Renal cortical epithelial cell (primary cell): ENCODE results near the gene ZNF649. TPM values are rescaled to one million over a fixed set of nuclear protein-coding genes. Genes with fewer than 3 reads are reported as not detected.
A peak's percentile ranks its signal among the peaks of the same experiment; 100 is the strongest.
"Not testable (repeated sequence)": the region's sequence is repeated elsewhere in the genome, so short reads cannot be mapped to it uniquely, and the experiment has no call there.

Experiments
- DNase-seq: peaks from one replicate; pipeline ENCODE4 v3.0.0-alpha.2; 2011; ENCODE audit warnings: low read depth
- total RNA-seq: library from RNA; depleted of rRNA; stranded (reverse); fragments of >200 nt; gene quantifications from 2 replicates; pipeline ENCODE4 v1.2.3, GENCODE V29; 2014

The ZNF649 gene
- total RNA-seq: 10.9 and 14.9 TPM in 2 replicates

DNA sequence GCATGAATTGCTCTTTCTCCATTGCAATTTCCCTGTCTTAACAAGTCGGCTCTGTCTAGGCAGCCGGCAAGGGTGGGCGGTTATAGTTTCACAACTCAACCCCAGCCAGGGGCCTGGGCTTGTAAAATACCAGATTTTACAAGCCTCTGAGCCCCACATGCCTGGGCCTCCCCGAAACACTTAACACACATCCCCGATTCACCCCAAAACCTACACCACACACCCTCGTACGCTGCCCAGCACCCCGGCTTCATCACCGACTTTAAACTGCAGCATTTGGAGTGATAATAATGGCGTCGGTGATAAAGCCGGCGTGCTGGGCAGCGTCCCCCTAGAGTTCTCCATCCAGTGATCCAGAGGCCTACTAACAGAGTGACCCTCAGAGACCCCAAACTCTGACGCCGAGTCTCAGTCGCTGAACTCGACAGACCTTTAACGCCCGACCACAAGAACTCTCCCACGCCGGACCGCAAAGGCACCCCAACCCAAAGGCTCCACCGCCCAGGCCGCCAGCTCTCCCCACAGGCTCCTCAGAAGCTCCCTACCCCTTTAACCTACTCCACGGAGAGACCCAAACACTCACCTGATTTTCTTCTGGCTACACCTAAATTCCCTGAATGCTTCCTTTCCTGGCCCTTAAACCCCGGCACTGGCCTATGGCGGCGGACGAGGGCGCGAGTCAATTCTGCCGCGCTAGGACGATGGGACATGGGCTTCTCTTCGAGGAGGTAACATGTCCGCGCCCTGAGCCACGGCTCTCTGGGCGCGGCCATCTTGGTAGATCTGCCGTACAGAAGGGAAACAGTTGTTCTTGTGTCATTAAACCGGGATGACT is at the start of gene ZNF649:
TSS of gene ZNF649 (minus strand) at position 687 of the 835 bp plus-strand sequence. CDS start 4,910 bp downstream, outside the sequence.
- peak; percentile 71 for DNase-seq

GRCh38 chr19:51948975-51949374 is 44.2 kb upstream of the ZNF649 start:
- no peak for DNase-seq

- DNase-seq: no peak
Observed at GRCh38 chr19:51946602-51947001, 41.8 kb upstream of the ZNF649 start.

DNA sequence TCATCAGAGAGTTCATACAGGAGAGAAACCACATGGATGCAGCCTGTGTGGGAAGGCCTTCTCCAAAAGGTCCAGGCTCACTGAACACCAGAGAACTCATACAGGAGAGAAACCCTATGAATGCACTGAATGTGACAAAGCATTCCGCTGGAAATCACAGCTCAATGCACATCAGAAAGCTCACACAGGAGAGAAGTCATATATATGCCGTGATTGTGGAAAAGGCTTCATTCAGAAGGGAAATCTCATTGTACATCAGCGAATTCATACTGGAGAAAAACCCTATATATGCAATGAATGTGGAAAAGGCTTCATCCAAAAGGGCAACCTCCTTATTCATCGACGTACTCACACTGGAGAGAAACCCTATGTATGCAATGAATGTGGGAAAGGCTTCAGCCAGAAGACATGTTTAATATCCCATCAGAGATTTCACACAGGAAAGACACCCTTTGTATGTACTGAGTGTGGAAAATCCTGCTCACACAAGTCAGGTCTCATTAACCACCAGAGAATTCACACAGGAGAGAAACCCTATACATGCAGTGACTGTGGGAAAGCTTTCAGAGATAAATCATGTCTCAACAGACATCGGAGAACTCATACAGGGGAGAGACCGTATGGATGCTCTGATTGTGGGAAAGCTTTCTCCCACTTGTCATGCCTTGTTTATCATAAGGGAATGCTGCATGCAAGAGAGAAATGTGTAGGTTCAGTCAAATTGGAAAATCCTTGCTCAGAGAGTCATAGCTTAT is 40.2 kb upstream of the ZNF649 start:
- DNase-seq: no peak

- no peak for DNase-seq
Observed at GRCh38 chr19:51938936-51939335, 34.1 kb upstream of the ZNF649 start.

DNA sequence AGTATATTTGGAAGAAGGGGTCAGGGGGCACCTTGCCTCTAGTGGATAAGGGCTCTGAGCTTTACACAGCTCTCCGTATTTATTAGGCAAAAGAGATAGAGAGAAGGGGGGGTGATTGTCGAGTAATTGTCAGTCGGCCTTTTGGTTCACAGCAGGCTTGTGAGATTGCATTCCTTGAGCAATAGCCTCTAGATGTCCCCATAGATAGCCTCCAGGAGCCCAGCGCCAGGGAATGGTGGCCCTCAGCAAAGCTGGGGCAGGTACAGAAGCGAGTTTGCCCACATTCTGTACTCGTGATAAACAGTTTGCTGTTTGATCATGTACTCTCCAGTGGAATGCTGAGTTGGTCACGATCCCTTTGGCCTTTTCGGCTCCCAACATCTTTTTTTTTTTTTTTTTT is 27.1 kb upstream of the ZNF649 start:
- DNase-seq: no peak

DNA sequence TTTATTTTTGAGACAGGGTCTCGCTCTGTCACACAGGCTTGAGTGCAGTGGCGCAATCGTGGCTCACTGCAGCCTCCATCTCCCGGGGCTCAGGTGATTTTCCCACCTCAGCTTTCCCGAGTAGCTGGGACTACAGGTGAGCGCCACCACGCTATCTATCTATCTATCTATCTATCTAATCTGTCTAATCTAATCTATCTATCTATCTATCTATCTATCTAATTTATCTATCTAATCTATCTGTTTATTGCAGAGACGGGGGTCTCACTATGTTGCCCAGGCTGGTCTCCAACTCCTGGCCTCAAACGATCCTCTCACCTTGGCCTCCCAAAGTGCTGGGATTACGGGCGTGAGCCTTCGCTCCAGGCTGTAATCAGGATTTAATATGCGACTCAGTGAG is 23.0 kb upstream of the ZNF649 start:
- no peak for DNase-seq

GRCh38 chr19:51926784-51927741 is 22.2 kb upstream of the ZNF649 start, which contains the start of gene ZNF613:
Gene ZNF613 (plus strand): TSS chr19:51927472. CDS start chr19:51936221, 8,749 bp downstream.
- peak; percentile 91 for DNase-seq

- no peak for DNase-seq
Observed at GRCh38 chr19:51926426-51926783, 21.6 kb upstream of the ZNF649 start.

DNA sequence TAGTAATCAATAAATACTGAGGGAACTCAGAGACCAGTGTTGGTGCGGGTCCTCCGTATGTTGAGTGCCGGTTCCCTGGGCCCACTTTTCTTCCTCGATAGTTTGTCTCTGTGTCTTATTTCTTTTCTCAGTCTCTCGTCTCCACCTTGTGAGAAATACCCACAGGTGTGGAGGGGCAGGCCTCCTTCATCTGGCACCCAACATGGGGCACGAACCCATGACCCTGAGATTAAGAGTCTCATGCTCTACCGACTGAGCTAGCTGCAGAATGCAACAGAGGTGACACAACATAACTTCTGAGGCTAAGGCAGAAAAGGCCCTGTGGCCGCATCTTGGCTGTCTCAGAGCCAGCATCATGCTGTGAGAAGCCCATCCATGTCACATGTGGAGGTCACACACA is 17.1 kb upstream of the ZNF649 start:
- no peak for DNase-seq

GRCh38 chr19:51919606-51920005 is 14.8 kb upstream of the ZNF649 start:
- no peak for DNase-seq

GRCh38 chr19:51916167-51916566 is 11.3 kb upstream of the ZNF649 start:
- DNase-seq: no peak

- no peak for DNase-seq
Observed at GRCh38 chr19:51915324-51915867, 10.6 kb upstream of the ZNF649 start.

GRCh38 chr19:51907981-51908380 is 3.2 kb upstream of the ZNF649 start:
- DNase-seq: not testable (repeated sequence)

GRCh38 chr19:51906108-51906507 is 1.3 kb upstream of the ZNF649 start:
- not testable (repeated sequence) for DNase-seq

- not testable (repeated sequence) for DNase-seq
Observed at GRCh38 chr19:51905639-51906038, 822 bp upstream of the ZNF649 start.

DNA sequence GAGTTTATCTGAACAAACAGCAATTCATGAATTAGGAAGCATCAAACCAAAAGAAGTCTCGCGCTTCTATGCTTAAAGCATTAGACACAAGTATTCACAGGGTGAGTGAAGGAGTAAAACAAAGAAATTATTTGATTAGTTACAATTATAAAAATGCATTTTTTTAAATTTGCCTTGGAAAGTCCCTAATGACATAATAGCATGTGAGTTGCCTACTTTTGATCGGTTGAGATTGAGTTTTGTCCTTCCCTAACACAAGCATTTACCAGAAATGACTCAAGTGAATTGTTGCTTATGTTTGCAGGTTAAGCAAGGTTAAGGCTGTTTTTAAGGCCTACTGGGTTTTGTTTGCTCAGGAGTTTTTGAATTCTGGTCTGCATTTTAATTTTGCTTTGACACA is 389 bp upstream of the ZNF649 start:
- DNase-seq: no peak

DNA sequence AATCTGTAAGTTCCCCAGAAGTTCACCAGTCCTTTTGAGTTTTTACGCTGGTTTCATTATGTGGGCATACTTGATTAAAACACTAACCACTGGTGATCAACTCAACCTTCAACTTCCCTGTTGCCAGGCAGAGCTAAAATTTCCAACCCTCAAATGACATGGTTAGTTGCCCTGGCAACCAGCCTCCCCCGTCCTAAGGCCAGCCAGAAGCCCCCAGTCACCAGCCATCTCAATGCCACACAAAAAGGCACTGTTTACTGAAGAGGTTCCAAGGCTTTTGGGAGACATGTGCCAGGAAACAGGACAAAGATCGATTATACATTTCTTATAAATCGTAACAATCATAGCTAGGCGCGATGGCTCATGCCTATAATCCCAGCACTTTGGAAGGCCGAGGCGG is 1.6 kb downstream of the ZNF649 start:
- DNase-seq: no peak

DNA sequence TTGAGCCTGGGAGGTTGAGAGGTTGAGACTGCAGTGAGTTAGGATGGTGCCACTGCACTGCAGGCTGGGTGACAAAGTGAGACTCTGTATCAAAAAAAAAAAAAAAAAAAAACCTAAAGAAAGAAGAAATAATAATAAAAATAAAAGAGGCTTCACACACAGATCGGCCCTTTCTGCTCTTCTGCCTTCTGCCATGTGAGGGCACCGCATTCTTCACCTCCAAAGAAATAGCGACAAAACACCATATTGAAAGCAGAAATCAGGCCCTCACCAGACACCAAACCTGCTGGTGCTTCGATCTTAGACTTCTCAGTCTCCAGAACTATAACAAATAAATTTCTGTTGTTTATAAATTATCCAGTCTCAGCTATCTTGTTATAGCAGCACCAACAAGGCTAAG is 3.0 kb downstream of the ZNF649 start:
- DNase-seq: no peak

DNA sequence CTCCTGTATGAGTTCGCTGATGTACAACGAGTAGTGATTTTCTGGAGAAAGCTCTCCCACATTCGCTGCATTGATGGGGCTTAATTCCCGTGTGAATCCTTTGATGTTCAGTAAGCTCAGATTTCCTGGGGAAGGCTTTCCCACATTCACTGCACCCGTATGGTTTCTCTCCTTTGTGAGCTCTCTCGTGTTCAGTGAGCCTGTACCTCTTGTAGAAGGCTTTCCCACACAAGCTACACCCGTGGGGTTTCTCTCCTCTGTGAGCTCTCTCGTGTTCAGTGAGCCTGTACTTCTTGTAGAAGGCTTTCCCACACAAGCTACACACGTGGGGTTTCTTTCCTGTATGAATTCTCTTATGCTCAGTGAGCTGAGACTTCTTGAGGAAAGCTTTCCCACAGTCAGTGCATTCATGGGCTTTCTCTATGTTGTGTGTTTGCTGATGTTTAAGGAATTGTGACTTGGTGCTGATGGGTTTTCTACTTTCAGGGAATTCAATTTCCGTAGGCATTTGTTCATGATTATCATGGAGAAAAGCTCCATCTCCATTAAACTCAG is 13.5 kb downstream of the ZNF649 start:
- no peak for DNase-seq

DNA sequence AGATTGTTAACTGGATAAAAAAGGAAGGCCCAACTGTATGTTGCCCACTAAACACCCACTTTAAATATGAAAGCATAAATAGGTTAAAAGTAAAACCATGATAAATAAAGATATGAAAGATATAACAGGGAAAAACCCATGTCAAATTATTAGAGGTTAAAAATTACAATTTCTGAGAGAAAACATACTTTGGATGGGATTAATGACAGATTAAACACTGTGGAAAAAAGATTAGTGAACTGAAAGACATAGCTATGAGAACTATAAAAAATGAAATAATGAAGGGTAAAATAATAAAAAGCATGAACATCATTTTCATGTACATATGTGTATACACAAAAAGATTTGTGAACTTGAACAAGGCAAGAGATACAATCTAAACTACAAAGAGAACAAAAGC is 14.9 kb downstream of the ZNF649 start:
- no peak for DNase-seq
